Activated CD8-positive, alpha-beta memory T cell treated with anti-CD3 and anti-CD28 coated beads for 4 hours (primary cell): ENCODE data around the gene GFOD2.

Experiments used
- DNase-seq, 2 donors: peaks; one replicate each; pipeline ENCODE4 v3.0.0-alpha.2; 2020; ENCODE audit warnings: low read depth in 2 of 2

The GFOD2 gene

DNA sequence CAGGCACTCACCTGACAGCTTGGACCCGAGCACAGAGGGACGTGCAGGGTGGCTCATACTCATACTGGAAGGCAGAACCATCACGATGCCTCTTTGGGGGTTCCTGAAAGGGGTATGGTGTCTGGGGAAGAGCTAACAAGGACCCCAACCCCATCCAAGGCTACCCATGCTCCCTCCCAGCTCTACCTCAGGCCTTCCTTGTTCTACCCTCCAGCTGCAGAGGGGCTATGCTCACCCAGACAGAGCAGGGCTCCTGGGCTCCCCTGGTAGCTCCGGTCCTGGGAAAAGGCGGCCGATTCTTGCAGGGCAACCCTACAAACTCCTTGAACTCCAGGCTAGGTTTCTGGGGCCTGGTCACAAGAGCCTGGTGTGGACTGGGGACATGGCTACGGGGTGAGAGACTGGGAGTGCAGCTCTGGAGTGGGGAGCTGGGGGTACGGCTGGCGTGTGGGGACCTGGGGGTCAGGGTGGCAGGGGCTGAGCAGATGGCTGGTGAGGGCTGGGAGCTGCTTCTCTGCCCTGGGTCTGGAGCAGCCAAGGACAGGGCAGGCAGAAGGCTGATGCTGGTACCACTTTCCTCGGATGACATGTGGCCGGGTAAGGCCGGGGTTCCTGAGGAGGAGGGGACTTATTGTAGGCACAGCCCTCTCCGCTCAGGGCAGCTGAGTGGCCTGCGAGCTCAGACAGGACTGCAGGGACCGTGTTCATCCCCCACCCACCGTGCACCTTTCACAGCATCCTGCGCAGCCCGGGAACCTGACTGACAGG lies 61.2 kb downstream of the GFOD2 start:
- no peak for DNase-seq

DNA sequence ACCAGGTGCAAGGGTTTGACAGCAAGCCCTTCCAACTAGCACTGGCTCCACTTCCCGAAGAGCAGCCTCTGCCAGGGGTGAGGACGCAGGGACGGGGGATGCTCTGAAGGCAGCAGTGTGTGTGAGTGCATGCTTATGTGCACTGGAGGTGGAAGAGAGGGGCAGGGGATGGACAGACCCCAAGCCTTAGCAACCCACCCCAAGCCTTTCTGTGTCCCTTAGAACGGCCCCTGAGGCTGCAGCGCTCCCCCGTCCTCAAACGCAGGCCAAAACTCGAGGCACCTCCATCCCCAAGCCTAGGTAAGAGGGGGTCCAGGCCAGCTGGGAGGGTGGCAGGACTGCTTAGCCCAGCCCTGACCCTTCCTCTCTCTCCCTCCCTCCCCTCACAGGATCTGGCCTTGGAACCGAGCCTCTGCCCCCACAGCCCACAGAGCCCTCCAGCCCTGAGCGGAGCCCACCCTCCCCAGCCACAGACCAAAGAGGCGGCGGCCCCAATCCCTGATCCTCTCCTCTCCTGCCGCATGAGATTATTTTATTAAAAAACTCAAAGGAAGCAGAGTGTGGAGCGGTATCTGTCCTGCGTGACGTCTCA lies 62.0 kb downstream of the GFOD2 start:
- DNase-seq = no peak

DNA sequence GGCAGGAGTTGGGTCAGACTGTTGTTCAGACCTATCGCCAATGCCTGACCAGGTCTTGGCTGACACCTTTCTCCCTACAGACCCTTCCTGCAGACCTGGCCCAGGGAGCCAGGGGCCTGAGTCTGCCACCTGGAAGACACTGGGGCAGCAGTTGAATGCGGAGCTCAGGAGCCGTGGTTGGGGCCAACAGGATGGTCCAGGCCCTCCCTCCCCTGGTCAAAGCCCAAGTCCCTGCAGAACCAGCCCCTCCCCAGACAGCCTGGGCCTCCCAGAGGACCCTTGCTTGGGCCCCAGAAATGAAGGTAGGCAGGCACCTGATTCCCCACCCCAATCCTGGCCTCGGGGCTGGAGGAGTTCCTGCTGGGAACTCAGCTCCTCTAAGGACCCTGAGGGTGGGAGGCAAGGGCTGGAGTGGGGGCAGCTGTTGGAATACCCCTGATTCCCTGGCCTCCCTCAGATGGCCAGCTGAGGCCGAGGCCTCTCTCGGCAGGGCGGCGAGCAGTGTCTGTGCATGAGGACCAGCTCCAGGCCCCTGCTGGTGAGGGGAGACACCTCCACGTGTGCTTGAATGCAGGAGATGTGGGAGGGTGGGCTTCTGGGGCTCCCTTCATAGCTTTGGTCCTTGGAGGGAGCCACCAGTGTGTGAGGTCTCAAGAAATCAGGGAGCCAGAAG lies 62.6 kb downstream of the GFOD2 start:
- DNase-seq = no peak

DNA sequence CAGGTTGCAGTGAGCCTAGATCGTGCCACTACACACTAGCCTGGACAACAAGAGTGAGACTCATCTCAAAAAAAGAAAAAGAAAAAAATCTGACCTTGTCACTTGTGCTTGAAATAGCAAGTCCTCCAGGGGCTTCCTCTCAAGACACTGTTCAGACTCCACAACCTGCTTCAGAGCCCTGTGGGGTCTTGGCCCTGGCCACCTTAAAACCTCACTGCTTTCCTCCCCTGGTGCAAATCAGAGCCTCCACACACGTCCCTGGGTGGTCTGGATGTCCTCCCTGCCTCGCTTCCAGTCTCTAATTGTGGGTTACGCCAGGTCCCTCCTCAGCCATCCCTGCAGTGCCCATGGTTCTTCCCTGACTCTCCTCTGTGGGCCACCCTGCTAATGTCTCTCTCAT lies 63.8 kb downstream of the GFOD2 start:
- DNase-seq = no peak

DNA sequence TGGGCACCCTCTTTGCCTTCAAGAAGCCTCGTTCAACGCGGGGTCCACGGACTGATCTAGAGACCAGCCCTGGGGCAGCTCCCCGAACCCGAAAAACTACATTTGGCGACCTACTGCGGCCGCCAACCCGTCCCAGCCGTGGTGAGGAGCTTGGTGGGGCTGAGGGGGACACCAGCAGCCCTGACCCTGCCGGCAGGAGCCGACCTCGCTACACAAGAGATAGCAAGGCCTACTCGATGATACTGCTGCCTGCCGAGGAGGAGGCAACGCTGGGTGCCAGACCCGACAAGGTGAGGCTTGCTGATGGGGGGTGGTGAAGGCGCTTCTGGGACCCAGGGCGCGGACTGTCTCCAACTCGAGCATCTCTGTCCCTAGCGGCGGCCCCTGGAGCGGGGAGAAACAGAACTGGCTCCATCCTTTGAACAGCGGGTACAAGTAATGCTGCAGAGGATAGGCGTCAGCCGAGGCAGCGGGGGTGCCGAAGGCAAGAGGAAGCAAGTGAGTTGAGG lies 64.7 kb downstream of the GFOD2 start:
- no peak for DNase-seq

DNA sequence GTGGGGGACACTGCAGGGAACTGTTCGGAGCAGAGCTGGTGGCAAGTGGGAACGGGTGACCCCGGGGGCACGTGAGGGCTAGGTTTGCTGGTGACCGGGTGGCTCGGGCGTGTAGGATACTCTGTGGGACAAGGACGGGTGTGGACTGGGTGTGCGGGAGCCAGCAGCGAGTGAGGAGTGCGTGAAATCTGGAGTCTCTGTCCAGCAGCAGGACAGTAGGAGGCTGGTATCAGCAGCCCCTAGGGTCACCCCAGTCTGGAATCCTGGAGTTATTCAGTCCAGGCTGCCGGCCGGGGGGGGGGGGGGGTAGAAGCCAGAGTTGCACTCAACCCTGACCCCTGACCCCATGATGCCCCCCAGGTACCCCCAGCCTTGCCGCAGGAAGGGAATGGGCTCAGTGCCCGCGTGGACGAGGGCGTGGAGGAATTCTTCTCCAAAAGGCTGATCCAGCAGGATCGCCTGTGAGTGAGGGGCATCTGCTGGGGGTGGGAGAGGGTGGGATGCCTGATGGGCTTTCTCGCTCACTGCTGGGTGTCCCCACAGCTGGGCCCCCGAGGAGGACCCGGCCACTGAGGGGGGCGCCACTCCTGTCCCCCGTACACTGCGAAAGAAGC lies 65.2 kb downstream of the GFOD2 start:
- no peak for DNase-seq

DNA sequence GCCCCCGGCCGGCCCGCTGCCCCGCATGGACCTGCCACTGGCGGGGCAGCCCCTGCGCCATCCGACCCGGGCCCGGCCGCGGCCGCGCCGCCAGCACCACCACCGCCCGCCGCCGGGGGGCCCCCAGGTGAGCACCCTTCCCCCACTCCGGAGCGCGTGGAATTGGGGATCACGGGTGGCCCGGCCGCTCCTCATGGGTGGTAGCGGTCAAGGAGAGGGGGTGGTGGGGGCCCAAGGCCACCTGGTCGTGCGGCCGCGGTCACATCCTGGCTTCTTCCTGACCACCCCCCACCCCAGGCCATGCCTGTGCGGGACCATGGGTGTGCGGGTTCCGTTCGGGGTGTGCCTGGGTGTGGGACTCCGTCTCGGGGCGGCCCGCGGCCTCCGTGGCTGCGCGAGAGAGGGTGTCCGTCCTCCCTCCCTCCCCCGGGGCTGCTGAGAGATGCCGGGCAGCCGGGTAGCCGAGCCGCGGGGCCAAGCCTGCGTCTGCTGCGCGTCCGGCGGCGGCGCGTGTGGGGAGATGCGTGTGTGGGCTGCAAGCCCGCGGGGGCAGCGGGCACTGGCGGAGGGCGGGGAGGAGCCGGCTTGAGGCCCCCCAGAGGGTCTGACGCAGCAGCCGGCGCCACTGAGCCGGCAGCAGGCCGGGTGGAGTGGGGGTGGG lies 65.9 kb downstream of the GFOD2 start:
- no peak for DNase-seq

DNA sequence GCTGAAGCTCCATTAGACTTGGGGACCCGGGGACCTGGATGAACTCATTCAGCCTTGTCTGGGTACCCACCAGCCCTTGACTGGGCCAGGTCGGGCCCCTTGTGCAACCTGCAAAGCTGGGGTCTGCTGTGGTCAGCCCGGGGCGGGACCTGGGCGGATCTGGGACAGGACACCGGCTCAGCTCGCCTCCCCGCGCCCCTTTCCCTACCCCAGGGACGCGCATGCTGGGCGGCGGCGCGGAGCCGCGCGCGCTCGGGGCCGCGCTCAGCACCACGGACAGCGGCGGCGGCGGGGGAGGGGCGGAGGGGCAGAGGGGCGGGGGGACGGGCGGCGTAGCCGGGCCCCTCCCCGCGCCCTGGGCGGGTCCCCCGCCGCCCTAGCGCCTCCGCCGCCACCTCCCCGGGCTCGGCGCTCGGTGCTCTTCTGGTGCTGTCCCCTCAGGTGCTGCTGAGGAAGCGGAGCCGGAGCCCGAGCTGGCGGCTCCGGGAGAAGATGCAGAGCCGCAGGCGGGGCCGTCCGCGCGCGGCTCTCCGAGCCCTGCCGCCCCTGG lies 66.5 kb downstream of the GFOD2 start:
- no peak for DNase-seq

DNA sequence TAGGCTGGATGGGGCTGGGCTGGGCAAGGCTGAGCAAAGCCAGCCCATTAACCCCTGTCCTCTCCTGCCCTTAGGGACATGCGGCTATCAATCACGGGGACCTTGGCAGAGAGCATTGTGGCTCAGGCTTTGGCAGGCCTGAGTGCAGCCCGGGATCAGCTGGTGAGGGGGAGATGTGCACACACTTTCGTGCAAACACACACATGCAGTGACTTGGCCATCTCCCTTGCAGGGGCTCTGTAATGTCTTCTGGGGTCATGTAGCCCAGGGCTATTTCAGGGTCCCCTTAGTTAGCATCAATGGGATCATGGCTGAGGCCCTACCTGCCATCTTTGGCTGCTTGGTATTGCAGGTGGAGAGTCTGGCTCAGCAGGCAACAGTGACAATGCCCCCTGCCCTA lies 67.3 kb downstream of the GFOD2 start:
- DNase-seq = no peak

DNA sequence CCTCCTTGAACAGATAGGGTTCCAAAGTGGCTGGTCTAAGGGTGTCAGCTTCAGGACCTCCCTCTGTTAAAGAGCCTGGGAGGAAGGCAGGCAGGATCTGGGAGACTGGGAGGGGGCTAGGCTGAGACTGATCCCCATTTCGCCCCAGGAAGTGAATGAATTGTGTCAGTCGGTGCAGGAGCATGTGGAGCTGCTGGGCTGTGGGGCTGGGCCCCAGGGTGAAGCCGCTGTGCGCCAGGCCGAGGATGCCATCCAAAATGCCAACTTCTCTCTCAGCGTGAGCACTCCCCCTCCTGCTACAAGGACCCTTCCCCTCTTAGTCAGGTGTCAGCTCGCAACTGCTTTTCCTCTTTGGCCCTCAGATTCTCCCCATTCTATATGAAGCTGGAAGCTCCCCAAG lies 68.1 kb downstream of the GFOD2 start:
- DNase-seq = no peak

DNA sequence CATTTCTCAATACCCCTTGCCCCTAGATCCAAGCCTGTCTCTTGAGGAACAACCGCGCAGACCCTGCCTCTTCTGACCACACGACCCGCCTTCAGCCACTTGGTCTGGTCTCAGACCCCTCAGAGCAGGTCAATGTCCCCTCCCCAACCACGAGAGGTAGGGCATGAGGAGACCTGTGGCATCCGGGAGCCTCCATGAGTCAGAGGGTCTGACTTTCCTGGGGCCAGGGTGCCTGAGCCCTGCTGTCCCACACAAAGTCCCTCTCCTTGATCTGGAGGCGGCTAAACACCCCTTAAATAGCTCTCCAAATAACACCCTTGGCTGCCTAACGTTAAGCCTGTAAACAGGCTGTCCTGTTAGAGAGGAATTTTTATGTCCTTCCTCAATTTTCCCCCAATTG lies 69.1 kb downstream of the GFOD2 start:
- DNase-seq = no peak

DNA sequence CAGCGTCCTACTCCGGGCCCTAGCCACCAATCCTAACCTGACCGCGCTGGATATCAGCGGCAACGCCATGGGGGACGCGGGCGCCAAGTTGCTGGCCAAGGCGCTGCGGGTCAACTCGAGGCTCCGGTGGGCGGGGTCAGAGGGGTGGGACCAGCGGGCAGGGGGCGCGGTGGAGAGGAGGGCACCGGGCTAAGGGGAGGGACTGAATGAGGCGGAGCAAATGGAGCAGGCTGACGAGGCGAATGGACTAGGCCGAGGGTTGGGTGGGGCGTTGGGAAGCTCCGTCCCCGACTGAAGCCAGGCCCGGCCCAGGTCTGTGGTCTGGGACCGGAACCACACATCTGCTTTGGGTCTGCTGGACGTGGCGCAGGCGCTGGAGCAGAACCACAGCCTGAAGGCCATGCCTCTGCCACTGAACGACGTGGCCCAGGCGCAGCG lies 69.6 kb downstream of the GFOD2 start:
- DNase-seq = no peak

DNA sequence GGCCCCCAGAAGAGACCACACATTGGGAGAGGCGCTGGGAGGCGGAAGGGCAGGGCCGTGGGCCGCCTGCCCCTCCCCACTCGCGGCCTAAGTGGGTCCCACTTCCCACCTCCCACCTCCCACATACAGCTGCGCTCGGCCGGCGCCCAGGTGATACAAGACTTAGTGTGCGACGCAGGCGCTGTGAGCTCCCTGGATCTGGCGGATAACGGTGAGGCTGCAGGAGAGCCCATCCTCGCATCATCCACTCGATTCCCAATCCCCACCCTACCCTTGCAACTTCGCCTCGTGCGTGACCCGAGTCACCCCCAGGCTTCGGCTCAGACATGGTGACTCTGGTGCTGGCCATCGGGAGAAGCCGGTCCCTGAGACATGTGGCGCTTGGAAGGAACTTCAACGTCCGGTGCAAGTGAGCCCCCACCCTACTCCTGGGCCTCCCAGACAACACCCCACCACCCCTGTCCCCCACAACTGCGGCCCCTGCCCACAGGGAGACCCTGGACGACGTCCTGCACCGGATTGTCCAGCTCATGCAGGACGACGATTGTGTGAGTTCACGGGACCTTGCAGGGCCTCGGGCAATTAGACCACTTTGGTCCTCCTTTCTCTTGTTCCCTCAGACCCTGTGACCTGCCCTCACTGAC lies 70.2 kb downstream of the GFOD2 start:
- DNase-seq = no peak

DNA sequence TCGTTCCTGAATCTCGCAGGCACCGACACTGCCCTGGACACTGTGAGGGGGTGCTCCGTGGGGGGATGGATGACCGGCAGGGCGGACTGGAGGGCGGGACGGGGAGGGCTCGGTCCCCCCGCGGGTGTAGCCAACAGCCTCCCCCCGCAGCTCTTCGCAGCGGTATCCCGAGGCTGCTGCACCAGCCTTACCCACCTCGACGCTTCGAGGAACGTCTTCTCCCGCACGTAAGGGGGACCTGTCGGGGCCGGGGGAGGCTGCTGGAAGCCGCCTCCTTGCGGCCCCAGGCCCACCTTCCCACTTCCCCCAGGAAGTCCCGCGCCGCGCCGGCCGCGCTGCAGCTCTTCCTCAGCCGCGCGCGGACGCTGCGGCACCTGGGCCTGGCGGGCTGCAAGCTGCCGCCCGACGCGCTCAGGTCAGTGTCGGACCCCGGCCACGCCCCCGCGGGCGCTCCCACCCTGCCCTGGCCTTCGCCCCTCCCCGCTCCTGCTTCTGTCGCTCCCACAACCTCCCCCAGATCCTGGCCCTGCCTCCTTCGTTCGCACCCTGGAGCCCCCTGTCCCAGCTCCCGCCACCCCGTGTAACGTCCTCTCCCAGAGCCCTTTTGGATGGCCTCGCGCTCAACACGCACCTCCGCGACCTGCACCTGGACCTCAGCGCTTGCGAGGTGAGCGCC lies 70.9 kb downstream of the GFOD2 start:
- DNase-seq = no peak

DNA sequence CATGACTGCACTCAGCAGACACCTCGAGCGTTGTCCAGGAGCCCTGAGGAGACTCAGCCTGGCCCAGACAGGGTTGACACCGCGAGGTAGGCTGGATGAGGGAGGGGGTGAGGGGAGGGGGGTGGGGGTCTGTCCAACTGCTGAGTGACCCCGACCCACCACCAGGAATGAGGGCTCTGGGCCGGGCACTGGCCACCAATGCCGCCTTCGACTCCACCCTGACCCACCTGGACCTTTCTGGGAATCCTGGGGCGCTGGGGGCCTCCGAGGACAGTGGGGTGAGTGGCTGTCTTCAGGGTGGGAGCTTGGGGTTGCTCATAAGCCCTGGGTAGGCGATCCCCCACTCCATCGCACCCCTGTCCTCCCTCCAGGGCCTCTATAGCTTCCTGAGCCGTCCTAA lies 71.4 kb downstream of the GFOD2 start:
- DNase-seq = no peak

DNA sequence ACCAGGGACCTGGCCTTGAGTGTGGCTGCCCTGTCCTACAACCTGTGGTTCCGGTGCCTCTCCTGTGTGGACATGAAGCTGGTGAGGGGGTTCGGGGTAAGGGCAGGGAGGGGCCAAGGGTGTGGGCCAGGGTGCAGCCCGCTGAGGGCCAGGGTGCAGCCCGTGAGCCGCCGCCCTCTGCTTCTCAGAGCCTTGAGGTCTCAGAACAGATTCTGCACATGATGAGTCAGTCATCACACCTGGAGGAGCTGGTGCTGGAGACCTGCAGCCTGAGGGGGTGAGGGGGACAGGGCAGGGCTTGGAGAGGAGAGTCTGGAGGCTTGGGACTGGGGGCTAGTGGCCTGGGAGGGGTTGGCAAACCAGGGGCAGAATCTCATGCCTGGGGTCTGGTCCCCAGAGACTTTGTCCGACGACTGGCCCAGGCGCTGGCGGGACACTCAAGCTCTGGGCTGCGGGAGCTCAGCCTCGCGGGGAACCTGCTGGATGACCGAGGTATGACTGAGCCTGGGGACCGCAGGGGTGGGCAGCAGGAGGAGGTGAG lies 71.9 kb downstream of the GFOD2 start:
- DNase-seq = no peak

DNA sequence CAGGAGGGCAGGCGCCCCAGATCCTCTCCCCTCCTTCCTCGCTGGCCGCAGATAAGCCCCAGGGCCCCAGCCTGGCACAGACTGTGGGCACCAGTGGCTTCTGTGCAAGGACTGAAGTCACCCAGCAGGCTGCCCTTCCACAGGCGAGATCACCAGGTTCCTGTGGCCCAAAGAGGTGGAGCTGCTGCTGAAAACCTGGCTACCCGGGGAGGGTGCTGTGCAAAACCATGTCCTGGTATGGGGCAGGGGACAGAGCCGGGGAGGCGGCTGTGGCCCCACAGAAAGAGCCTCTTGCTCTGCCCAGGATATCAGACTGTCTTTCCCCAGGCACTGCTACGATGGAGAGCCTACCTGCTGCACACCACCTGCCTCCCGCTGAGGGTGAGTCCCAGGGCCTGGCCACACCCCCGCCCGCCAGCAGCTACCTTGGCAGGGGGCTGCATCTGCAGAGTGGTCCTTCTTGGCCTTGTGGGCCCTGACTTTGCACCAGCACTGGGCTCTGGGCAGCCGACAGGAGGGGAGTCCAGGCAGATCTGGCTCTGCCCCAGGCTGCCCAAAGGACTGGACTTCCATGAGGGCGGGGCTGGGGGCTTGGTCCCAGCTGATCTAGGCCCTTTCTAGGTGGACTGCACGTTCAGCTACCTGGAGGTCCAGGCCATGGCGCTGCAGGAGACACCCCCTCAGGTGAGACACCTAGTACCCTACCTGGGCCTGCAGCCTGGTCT lies 73.6 kb downstream of the GFOD2 start:
- no peak for DNase-seq

DNA sequence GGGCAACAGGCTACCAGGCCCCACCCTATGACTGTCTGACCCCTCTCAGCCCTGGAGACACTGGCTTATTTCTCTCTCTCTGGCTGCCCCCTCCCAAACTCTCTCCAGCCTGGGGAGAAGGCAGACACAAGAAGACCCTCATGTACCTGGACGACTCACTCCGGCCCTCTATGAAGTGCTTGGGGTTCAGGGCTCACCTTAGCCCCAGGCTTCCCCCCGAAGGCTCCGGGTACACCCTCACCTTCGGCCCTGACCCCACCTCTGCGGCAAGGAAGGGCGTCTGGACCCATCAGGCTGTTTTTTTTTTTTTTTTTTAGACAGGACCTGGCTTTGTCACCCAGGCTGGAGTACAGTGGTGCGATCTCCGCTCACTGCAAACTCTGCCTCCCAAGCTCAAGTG lies 75.1 kb downstream of the GFOD2 start:
- DNase-seq = no peak
